GM12878 (cell line): ENCODE results near the gene RFT1. TPM values are rescaled to one million over a fixed set of nuclear protein-coding genes. Genes with fewer than 3 reads are reported as not detected.

ENCODE experiments used
- ATAC-seq: fragments of 200-7000 bp; cut with Tn5 transposase; 3 replicates; pipeline ENCODE4 v1.9.1; 2020; ENCODE audit warnings: mild to moderate bottlenecking, moderate library complexity
- BruUV-seq: library from RNA; stranded (reverse); fragments of 400-500 nt; replicated peaks from 2 replicates; lab custom pipeline; 2021; lab: Mats Ljungman, UMichigan
- CTCF ChIA-PET: fragments of 300-600 bp; sonication (Branson Sonifier 250); formaldehyde crosslinking; extraction: SDS; loops from one replicate; lab custom pipeline; 2021; ENCODE audit warnings: inconsistent platforms; lab: Yijun Ruan, JAX
- POLR2A ChIA-PET: fragments of 350-600 bp; formaldehyde crosslinking; extraction: SDS; loops from one replicate; lab custom pipeline; 2021; ENCODE audit warnings: inconsistent platforms; lab: Charles Lee
- RAD21 ChIA-PET: fragments of 300-600 bp; sonication (Branson Sonifier 250); formaldehyde crosslinking; loops from one replicate; lab custom pipeline; 2023; ENCODE audit warnings: antibody characterized with exemption; ENCODE audit not compliant: unreplicated experiment; lab: Charles Lee
- SMC1A ChIA-PET: fragments of 300-600 bp; sonication (Branson Sonifier 250); formaldehyde crosslinking; loops from one replicate; lab custom pipeline; 2023; ENCODE audit not compliant: unreplicated experiment, uncharacterized antibody; lab: Charles Lee
- DNase-seq: peaks from one replicate; pipeline ENCODE4 v3.0.0-alpha.2; 2011; ENCODE audit warnings: low read depth, low spot score
- FAIRE-seq: peaks from 3 replicates; lab custom pipeline; 2011; peaks lifted over from hg19 to GRCh38; lab: Jason Lieb, UNC
- H2AFZ ChIP-seq: 2 replicates; pipeline ENCODE4 v1.6.0; 2011; ENCODE audit warnings: low read depth, low read length, control low read depth; ENCODE audit not compliant: control insufficient read depth
- H3K27ac ChIP-seq: 2 replicates; pipeline ENCODE4 v1.5.1; 2011; ENCODE audit warnings: control low read depth; ENCODE audit not compliant: control insufficient read depth, insufficient read depth
- H3K27me3 ChIP-seq, 2 experiments: replicated peaks in 1 of 2; 2 replicates each; pipeline versions ENCODE4 v1.6.0 to v1.6.1; 2011; ENCODE audit warnings: low read length in 1 of 2; ENCODE audit not compliant: control insufficient read depth in 2 of 2, insufficient read depth in 2 of 2
- H3K36me3 ChIP-seq, 2 experiments: 2 replicates each; pipeline ENCODE4 v1.5.1; 2011; ENCODE audit warnings: low read length in 1 of 2; ENCODE audit not compliant: control insufficient read depth in 2 of 2, insufficient read depth in 2 of 2
- H3K4me1 ChIP-seq: 2 replicates; pipeline ENCODE4 v1.6.1; 2011; ENCODE audit warnings: mild to moderate bottlenecking, low read length, moderate library complexity, mixed read lengths; ENCODE audit not compliant: control insufficient read depth, insufficient read depth
- H3K4me2 ChIP-seq: 2 replicates; pipeline ENCODE4 v1.6.0; 2011; ENCODE audit warnings: control low read depth; ENCODE audit not compliant: control insufficient read depth, insufficient read depth
- H3K4me3 ChIP-seq: fragments of 200-600 bp; sonication (generic); 2 replicates; pipeline ENCODE4 v1.5.1; 2016
- H3K79me2 ChIP-seq: 2 replicates; pipeline ENCODE4 v1.6.0; 2011; ENCODE audit warnings: low read length; ENCODE audit not compliant: control insufficient read depth, insufficient read depth
- H3K9ac ChIP-seq: 2 replicates; pipeline ENCODE4 v1.8.0; 2011; ENCODE audit warnings: low read length, control low read depth, mixed read lengths; ENCODE audit not compliant: control insufficient read depth, insufficient read depth
- H3K9me3 ChIP-seq: replicated peaks from 3 replicates; pipeline ENCODE4 v1.5.1; 2011; ENCODE audit warnings: mild to moderate bottlenecking, low read length; ENCODE audit not compliant: control insufficient read depth, insufficient read depth
- H4K20me1 ChIP-seq: 2 replicates; pipeline ENCODE4 v1.6.0; 2011; ENCODE audit not compliant: control insufficient read depth, insufficient read depth
- CHD4 ChIP-seq: fragments of 200-600 bp; sonication (generic); IDR thresholded peaks from 2 replicates; pipeline ENCODE4 v1.6.1; 2016; ENCODE audit warnings: mild to moderate bottlenecking
- IKZF2 ChIP-seq, 2 experiments: fragments of 450-650 bp; IDR thresholded peaks; 2 replicates each; pipeline ENCODE4 v1.6.1; 2017; ENCODE audit warnings: mild to moderate bottlenecking in 2 of 2, moderate library complexity in 2 of 2
- MYC ChIP-seq: IDR thresholded peaks from 2 replicates; pipeline ENCODE4 v1.6.1; 2011; ENCODE audit warnings: mild to moderate bottlenecking, low read length, moderate library complexity, inconsistent platforms; ENCODE audit not compliant: insufficient read depth, insufficient replicate concordance, insufficient read length, severe bottlenecking
- NBN ChIP-seq: fragments of 450-650 bp; IDR thresholded peaks from 2 replicates; pipeline ENCODE4 v1.6.1; 2016
- PAX8 ChIP-seq: fragments of 450-650 bp; IDR thresholded peaks from 2 replicates; pipeline ENCODE4 v1.6.1; 2017; ENCODE audit warnings: mild to moderate bottlenecking, moderate library complexity
- RAD21 ChIP-seq: IDR thresholded peaks from 2 replicates; pipeline ENCODE4 v1.6.1; 2011; ENCODE audit warnings: mild to moderate bottlenecking, low read depth, low read length, moderate library complexity; ENCODE audit not compliant: insufficient read depth
- RCOR1 ChIP-seq: conservative IDR thresholded peaks from 2 replicates; pipeline ENCODE4 v1.6.1; 2012; ENCODE audit warnings: low read depth, low read length, improper control_type of control experiment
- RUNX3 ChIP-seq: IDR thresholded peaks from 2 replicates; pipeline ENCODE4 v1.6.1; 2012; ENCODE audit warnings: low read length, inconsistent platforms
- SIN3A ChIP-seq: IDR thresholded peaks from 2 replicates; pipeline ENCODE4 v1.6.1; 2012; ENCODE audit warnings: low read depth, low read length, improper control_type of control experiment
- SMARCA5 ChIP-seq: fragments of 450-650 bp; IDR thresholded peaks from 2 replicates; pipeline ENCODE4 v1.6.1; 2017; ENCODE audit warnings: mild to moderate bottlenecking
- TCF7 ChIP-seq: IDR thresholded peaks from 2 replicates; pipeline ENCODE4 v1.6.1; 2014; ENCODE audit warnings: antibody characterized with exemption, borderline replicate concordance
- YBX1 ChIP-seq: fragments of 450-650 bp; IDR thresholded peaks from 2 replicates; pipeline ENCODE4 v1.6.1; 2016; ENCODE audit warnings: antibody characterized with exemption
- ZNF384 ChIP-seq: IDR thresholded peaks from 2 replicates; pipeline ENCODE4 v1.6.1; 2012; ENCODE audit warnings: low read depth, mild to moderate bottlenecking, low read length, improper control_type of control experiment, borderline replicate concordance
- WGBS: methylation state at CpG from one replicate; pipeline ENCODE4 v1.1.6; 2016; ENCODE audit warnings: low lambda C conversion rate; ENCODE audit not compliant: insufficient replicate concordance, insufficient coverage; ENCODE audit errors: missing lambda C conversion rate; 5-methylcytosine and 5-hydroxymethylcytosine counted together
- in situ Hi-C: fragments of 300-500 bp; cut with MboI; formaldehyde crosslinking; loops from 9 replicates; pipeline ENCODE4 v1.14.3; 2018; ENCODE audit warnings: mixed read lengths
- intact Hi-C: fragments of 100-400 bp; cut with micrococcal nuclease; formaldehyde crosslinking; loops from one replicate; pipeline ENCODE4 v1.14.2; 2022; ENCODE audit not compliant: unreplicated experiment
- polyA plus RNA-seq, 11 experiments: library from polyadenylated mRNA; depleted of rRNA in 4 of 11; unstranded in 6 of 11; stranded (reverse) in 5 of 11; fragments of >200 nt; fragmentation: Nextera tagmentation in 4 of 11; fragmentation: Illumina TruSeq in 1 of 11; extraction: Ambion mirVana in 4 of 11; extraction: Trizol in 1 of 11; gene quantifications; 1 replicate in 1 of 11; 2 replicates in 10 of 11; pipeline versions ENCODE4 v1.2.1 to v1.2.3, GENCODE V29; 2011 to 2016; ENCODE audit warnings: inconsistent platforms in 2 of 11, missing spikeins in 2 of 11, low read depth in 1 of 11
- total RNA-seq, 4 experiments: library from RNA; depleted of rRNA in 3 of 4; stranded (reverse); fragments of >200 nt in 3 of 4; fragmentation: Illumina TruSeq in 1 of 4; extraction: Trizol in 1 of 4; gene quantifications; 2 replicates each; pipeline versions ENCODE4 v1.2.1 to v1.2.3, GENCODE V29; 2013 to 2021

Gene RFT1
- total and polyA plus RNA-seq, 10 of the 15 experiments (the other 5 are each of a cell fraction or from before 2014, with no cell fraction given), result 16.6 to 75.1 (median 34.5) TPM

DNA sequence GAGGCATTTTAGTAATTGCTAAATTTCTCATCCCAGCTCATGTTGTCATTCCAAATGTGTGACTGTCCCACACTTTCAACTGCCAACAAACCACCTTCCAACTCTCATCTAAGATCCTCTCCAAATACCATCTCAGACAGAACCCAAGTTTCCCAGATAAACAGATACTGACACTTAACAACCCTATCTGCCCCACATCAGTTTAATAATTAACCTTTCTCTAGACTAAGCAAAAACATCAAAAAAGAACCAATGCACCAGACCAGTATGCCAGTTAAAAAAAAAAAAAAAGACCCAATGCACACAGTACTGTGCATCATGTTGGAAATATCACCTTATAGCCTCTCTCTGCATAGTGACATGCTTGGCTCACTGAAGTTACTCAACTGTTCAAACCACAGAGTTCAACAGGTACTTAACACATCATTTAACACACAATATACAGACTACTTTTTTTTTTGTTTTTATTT is 89.8 kb downstream of the RFT1 start (continued):
- TF ChIP-seq RUNX3 (peak; percentile 66), SMARCA5 (no peak), ZNF384 (peak; percentile 78), NBN (peak; percentile 73), TCF7 (no peak), IKZF2 (IDR thresholded peaks at IDR 0.05) (peak; percentile 15 to 32; a peak in 2 of 4 replicates), CHD4 (no peak)

DNA sequence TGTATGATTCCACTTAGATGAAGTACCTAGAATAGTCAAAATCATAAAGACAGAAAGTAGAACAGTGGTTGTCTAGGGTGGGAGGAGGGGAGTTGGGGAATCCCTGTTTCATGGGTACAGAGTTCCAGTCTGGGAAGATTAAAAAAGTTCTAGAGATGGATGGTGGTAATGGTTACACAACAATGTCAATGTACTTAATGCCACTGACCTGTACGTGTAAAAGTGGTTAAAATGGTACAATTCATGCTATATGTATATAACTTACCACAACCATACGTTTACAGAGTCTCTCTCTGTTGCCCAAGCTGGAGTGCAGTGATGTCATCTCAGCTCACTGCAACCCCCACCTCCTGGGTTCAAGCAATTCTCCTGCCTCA is 90.9 kb downstream of the RFT1 start:
- H3K79me2 ChIP-seq, result peaks cover 48% of the 10 kb centered on the region
- WGBS, result 19% methylated on average over 2 of the region's 2 CpGs
- DNase-seq (no peak), ATAC-seq (no peak), FAIRE-seq (no peak)
- no peaks in the 10 kb centered on the region for H4K20me1 ChIP-seq
- no peak overlapping the region for H3K4me3 ChIP-seq
- ChIA-PET CTCF (no interaction called here), RAD21 (no interaction called here), SMC1A (no interaction called here), POLR2A (no interaction called here)
- TF ChIP-seq RCOR1 (no peak), SIN3A (no peak), RAD21 (no peak), PAX8 (no peak), MYC (no peak), YBX1 (no peak)
- H3K4me2 ChIP-seq, result no peak overlapping the region
- no peak overlapping the region for H2AFZ ChIP-seq
- H3K4me1 ChIP-seq, result peaks cover 40% of the 10 kb centered on the region
- no peak overlapping the region for H3K27ac ChIP-seq
- no peaks in the 10 kb centered on the region for H3K36me3 ChIP-seq
- in situ Hi-C loops, result no loop called here
- intact Hi-C loops, result no loop called here
- BruUV-seq, result no TSS peak
- H3K9ac ChIP-seq, result no peak overlapping the region
- no peaks in the 10 kb centered on the region for H3K27me3 ChIP-seq
- no peaks in the 10 kb centered on the region for H3K9me3 ChIP-seq
